ENCODE data around the gene RASGRF2. TPM values are rescaled to one million over a fixed set of nuclear protein-coding genes. Genes with fewer than 3 reads are reported as not detected.

RASGRF2 gene
- total RNA-seq, 1 donor from 2014 or later: 1.4 TPM

DNA sequence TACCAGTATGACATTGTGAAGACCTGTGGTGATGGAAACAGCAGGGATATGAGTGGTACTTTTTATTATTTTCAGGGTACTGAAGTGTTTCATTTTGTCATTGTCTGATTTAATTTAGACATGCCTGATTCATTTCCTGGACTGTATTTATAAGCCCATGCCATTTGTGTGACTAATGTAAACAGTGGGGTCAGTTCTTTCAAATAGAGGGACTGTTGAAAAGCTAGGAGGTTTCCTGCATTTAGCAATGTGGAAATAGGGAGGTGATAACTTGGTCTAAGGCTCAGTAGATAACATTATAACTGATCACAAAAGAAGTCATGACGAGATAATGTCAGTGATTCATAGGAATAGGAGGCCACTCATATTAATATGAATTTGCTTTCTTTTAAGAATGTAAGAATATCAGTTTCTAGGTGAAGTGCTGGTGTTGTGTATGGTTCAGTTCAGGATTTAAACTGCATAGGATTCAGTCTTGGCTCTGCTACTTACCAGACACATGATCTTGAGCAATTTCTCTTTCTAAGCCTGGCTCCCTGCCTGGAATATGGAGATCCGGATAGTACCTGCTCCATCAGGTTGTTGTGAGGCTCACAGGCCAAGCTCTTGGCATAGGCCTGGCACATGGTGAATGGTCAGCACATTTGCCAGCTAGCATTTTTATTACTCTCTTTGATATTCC is 7.5 kb downstream of the RASGRF2 start:
- no peak for DNase-seq
- no peaks in the 10 kb centered on the region for H3K9me3 Mint-ChIP-seq (ENCODE audit: unreplicated experiment)
- H3K36me3 Mint-ChIP-seq (ENCODE audit: unreplicated experiment): no peaks in the 10 kb centered on the region
- TF ChIP-seq, protein P1, sequence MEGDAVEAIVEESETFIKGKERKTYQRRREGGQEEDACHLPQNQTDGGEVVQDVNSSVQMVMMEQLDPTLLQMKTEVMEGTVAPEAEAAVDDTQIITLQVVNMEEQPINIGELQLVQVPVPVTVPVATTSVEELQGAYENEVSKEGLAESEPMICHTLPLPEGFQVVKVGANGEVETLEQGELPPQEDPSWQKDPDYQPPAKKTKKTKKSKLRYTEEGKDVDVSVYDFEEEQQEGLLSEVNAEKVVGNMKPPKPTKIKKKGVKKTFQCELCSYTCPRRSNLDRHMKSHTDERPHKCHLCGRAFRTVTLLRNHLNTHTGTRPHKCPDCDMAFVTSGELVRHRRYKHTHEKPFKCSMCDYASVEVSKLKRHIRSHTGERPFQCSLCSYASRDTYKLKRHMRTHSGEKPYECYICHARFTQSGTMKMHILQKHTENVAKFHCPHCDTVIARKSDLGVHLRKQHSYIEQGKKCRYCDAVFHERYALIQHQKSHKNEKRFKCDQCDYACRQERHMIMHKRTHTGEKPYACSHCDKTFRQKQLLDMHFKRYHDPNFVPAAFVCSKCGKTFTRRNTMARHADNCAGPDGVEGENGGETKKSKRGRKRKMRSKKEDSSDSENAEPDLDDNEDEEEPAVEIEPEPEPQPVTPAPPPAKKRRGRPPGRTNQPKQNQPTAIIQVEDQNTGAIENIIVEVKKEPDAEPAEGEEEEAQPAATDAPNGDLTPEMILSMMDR (IDR thresholded peaks at IDR 0.05; ENCODE audit: partially characterized antibody, unreplicated experiment): no peak
- peaks cover 5% of the 10 kb centered on the region for H3K27me3 Mint-ChIP-seq (ENCODE audit: unreplicated experiment)
- H3K4me1 Mint-ChIP-seq (ENCODE audit: low read depth, unreplicated experiment): no peaks in the 10 kb centered on the region
- H3K27ac Mint-ChIP-seq (ENCODE audit: unreplicated experiment): no peak overlapping the region
- H3K4me3 Mint-ChIP-seq (ENCODE audit: unreplicated experiment): no peak overlapping the region

DNA sequence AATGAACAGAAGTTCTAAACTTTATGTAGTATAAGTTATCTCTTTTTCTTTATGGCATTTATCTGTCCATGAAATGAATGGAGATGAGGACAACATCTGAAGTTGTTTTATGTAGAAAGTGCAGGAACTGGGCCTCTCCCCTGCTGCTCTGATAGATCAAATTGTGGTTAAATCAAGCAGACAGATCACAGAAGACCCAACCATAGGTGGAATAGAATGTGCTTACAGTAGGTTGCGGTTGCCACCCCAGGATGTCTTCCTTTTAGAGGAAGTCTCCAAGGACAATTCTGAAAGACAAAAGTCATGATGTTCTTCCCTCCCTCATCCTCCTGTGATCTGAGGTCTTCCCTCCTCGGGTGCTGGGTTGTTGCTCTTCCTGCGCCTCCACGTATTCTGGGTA is 12.9 kb downstream of the RASGRF2 start:
- no peak overlapping the region for H3K27ac Mint-ChIP-seq (ENCODE audit: unreplicated experiment)
- no peaks in the 10 kb centered on the region for H3K9me3 Mint-ChIP-seq (ENCODE audit: unreplicated experiment)
- DNase-seq: no peak
- H3K4me3 Mint-ChIP-seq (ENCODE audit: unreplicated experiment): no peak overlapping the region
- H3K36me3 Mint-ChIP-seq (ENCODE audit: unreplicated experiment): no peaks in the 10 kb centered on the region
- H3K27me3 Mint-ChIP-seq (ENCODE audit: unreplicated experiment): peaks cover 3% of the 10 kb centered on the region
- TF ChIP-seq, protein P1 (IDR thresholded peaks at IDR 0.05; ENCODE audit: partially characterized antibody, unreplicated experiment): no peak
- no peaks in the 10 kb centered on the region for H3K4me1 Mint-ChIP-seq (ENCODE audit: low read depth, unreplicated experiment)

DNA sequence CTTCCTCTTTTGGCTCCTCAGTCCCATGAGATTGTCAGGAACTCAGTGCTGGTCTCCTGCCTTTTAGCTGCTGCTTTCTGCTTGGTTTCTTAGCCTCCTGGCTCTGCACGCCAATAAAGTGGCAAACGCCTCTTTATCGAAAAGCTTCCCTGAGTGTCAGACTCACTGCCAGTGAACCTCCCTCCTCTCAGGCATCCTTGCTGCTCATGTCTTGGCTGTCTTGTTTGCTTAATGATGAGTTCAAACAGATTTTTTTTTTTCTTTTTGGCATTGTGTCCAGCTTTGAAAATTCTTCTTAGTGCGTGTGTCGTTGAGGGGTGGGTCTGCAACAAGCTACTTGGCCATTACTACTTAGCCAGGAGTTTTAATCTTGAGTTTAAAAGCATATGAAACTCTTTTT is 14.9 kb downstream of the RASGRF2 start:
- TF ChIP-seq, protein P1 (IDR thresholded peaks at IDR 0.05; ENCODE audit: partially characterized antibody, unreplicated experiment): no peak
- no peaks in the 10 kb centered on the region for H3K9me3 Mint-ChIP-seq (ENCODE audit: unreplicated experiment)
- no peak overlapping the region for H3K4me3 Mint-ChIP-seq (ENCODE audit: unreplicated experiment)
- H3K27ac Mint-ChIP-seq (ENCODE audit: unreplicated experiment): no peak overlapping the region
- DNase-seq: no peak
- peaks cover 1% of the 10 kb centered on the region for H3K27me3 Mint-ChIP-seq (ENCODE audit: unreplicated experiment)
- H3K36me3 Mint-ChIP-seq (ENCODE audit: unreplicated experiment): no peaks in the 10 kb centered on the region
- H3K4me1 Mint-ChIP-seq (ENCODE audit: low read depth, unreplicated experiment): no peaks in the 10 kb centered on the region

DNA sequence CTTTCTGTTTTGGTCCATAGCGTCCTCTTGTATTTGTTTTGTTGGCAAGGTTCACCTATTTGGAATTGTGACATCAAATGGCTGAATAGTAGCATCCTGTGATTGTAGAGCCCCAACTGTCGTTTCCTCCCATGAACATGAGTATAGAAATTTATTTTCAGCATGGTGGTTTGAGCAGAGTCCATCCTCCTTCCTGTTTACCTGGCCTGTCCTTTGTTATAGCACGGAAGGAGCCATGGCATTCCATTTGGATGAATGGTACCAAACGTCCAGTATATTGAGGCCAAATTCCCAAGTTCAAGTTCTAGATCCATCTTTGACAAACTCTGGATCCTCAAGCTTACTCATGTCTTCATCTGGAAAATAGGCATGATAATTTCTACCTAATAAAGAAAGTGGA is 16.8 kb downstream of the RASGRF2 start:
- Mint-ChIP-seq H3K4me1 (ENCODE audit: low read depth, unreplicated experiment) (no peaks in the 10 kb centered on the region), H3K36me3 (ENCODE audit: unreplicated experiment) (no peaks in the 10 kb centered on the region), H3K27ac (ENCODE audit: unreplicated experiment) (no peak overlapping the region)

DNA sequence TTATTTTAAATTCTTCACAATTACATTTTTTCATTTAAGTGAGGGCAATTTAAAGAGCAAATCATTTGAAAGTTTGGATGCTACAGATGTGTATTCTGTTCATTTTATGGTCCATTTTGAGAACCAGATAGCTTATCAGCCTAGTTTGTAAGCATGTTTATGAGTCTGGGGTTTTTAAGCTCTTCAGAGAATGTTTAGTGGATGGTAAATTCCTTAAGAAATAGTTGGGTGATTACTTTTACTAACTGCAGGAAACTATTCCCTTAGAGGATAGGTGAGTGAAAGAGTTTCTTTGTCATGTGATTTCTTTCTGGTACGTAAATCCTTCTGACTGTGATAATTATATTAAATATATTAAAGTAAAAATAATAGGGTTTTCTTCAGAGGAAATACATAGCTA is 17.6 kb downstream of the RASGRF2 start:
- Mint-ChIP-seq H3K27me3 (ENCODE audit: unreplicated experiment) (peaks cover 4% of the 10 kb centered on the region), H3K27ac (ENCODE audit: unreplicated experiment) (no peak overlapping the region)

More for the DNA sequence above, 16.8 kb downstream of the RASGRF2 start:
- peaks cover 4% of the 10 kb centered on the region for H3K27me3 Mint-ChIP-seq (ENCODE audit: unreplicated experiment)
- TF ChIP-seq, protein P1 (IDR thresholded peaks at IDR 0.05; ENCODE audit: partially characterized antibody, unreplicated experiment): no peak
- no peak for DNase-seq
- no peak overlapping the region for H3K4me3 Mint-ChIP-seq (ENCODE audit: unreplicated experiment)
- H3K9me3 Mint-ChIP-seq (ENCODE audit: unreplicated experiment): no peaks in the 10 kb centered on the region

More for the DNA sequence above, 17.6 kb downstream of the RASGRF2 start:
- Mint-ChIP-seq H3K36me3 (ENCODE audit: unreplicated experiment) (no peaks in the 10 kb centered on the region), H3K9me3 (ENCODE audit: unreplicated experiment) (no peaks in the 10 kb centered on the region), H3K4me3 (ENCODE audit: unreplicated experiment) (no peak overlapping the region), H3K4me1 (ENCODE audit: low read depth, unreplicated experiment) (no peaks in the 10 kb centered on the region)
- TF ChIP-seq, protein P1 (IDR thresholded peaks at IDR 0.05; ENCODE audit: partially characterized antibody, unreplicated experiment): no peak
- DNase-seq: no peak

Measured in glutamatergic neuron (in vitro differentiated cells).